EH (cell line): ENCODE data around the gene BAHCC1.

Source experiments
- DNase-seq: peaks from one replicate; pipeline ENCODE4 v3.0.0-alpha.2; 2015; ENCODE audit warnings: low read depth

BAHCC1 gene

GRCh38 chr17:81427173-81428120 lies 32.2 kb downstream of the BAHCC1 start:
- no peak for DNase-seq

GRCh38 chr17:81428121-81428515 lies 32.9 kb downstream of the BAHCC1 start:
- DNase-seq: no peak

- no peak for DNase-seq
Observed at GRCh38 chr17:81428516-81428915, 33.3 kb downstream of the BAHCC1 start.

GRCh38 chr17:81428948-81429774 lies 33.9 kb downstream of the BAHCC1 start:
- peak; percentile 81 for DNase-seq

- DNase-seq: peak; percentile 26
Observed at GRCh38 chr17:81429821-81430551, 34.7 kb downstream of the BAHCC1 start.

GRCh38 chr17:81431545-81432482 lies 36.6 kb downstream of the BAHCC1 start:
- DNase-seq: no peak

GRCh38 chr17:81432941-81433340 lies 37.7 kb downstream of the BAHCC1 start:
- DNase-seq: no peak

GRCh38 chr17:81433656-81434055 lies 38.4 kb downstream of the BAHCC1 start:
- DNase-seq: no peak

- DNase-seq: peak; percentile 33
Observed at GRCh38 chr17:81434072-81434471, 38.8 kb downstream of the BAHCC1 start.

- DNase-seq: no peak
Observed at GRCh38 chr17:81434681-81435417, 39.6 kb downstream of the BAHCC1 start.

- DNase-seq: no peak
Observed at GRCh38 chr17:81435652-81436293, 40.5 kb downstream of the BAHCC1 start.

- peak; percentile 41 for DNase-seq
Observed at GRCh38 chr17:81436294-81436849, 41.1 kb downstream of the BAHCC1 start.

GRCh38 chr17:81437191-81437651 lies 42.0 kb downstream of the BAHCC1 start:
- no peak for DNase-seq

GRCh38 chr17:81438007-81438659 lies 42.9 kb downstream of the BAHCC1 start:
- no peak for DNase-seq

- no peak for DNase-seq
Observed at GRCh38 chr17:81438688-81439087, 43.4 kb downstream of the BAHCC1 start.

GRCh38 chr17:81440051-81440471 lies 44.8 kb downstream of the BAHCC1 start:
- DNase-seq: no peak

GRCh38 chr17:81440511-81441244 lies 45.4 kb downstream of the BAHCC1 start:
- peak; percentile 18 for DNase-seq

GRCh38 chr17:81442791-81443190 lies 47.5 kb downstream of the BAHCC1 start:
- no peak for DNase-seq
